Measurements from ENCODE around the gene LMNTD2.

The LMNTD2 gene

DNA sequence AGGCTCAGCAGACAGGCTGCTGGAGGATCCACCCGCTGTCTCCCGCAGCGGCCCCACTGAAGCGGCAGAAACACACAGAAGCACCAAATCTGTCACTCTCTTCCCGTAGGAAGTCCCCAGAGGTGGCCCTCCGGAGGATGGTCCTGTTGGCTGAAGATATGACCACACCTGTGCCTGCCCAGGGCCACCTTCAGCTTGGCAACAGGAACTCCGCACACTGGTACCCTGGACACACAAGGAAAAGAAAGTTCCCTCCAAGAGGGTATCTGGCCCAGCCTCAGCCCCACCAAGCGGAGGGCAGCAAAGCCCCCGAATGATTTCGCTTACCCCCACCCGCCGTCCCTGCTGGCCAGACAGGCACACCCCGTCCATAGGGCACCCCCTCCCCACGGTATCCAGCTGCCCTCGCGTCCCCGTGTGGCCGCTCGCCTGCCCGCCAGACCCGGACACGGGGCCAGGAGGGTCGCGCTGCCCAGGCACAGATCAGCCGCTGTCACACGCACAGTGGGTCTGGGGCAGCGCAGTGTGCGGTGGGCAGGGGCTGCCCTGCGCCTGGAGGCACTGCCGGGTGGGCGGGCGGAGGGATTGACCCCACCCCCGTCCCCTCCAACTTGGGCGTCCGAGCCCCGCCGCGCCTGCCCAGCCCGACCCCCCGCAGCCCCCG lies 7.2 kb upstream of the LMNTD2 start:
- no peak for DNase-seq

DNA sequence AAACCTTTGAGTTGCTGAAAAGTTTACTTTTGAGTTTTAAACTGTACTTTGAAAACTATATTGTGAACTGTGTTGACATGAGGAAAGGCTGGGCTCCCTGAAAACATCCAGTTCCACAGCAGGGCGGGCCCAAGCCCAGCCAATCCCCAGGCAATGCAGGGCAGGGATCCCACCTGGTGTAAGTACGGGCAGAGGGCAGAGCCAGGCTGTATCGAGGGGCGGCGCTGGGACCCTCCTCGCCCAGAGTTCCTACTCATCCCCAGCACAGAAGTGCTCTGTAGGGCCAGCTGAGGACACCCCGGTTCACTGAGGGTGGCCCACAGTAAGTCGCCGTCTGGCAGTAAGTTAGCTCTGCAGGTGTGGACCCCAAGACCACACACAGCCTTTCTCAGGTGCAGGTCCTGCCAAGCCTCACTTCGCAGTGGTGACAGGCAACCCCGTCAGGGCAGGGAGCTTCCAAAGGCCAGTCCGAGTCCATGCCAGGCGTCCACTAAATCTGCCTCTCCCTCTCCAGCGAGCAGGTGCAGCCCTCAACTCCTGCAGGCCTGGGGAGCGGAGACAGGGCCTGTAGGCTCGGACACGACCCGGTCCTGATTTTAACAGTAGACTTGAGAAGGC lies 6.6 kb upstream of the LMNTD2 start:
- DNase-seq = no peak

DNA sequence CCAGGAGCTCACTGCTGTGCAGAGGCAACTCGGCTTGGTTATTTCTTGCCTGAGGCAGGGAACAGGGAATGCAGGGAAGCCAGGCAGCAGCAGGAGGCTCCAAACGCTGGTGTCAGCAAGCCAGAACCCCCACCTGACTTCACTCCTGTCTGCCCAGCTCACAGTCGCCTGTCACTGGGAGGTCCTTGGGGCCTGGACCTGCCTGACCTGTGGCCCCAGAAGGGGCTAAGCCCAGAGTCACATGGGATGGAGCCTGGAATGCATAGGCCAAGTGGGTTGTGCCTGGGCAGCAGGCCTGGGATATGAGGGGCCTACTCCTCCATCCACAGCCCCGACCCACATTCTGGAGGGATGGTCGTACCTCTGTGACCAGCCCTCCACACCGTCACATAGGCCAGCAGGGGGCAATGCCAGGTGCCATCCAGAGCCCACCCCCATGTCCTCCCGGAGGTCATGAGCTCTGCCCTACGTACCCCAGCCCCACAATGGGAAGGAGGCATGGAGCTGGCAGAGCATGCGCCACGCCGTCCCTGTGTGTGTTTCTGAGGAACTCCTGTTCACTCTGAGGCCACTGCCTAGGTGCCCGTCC lies 5.5 kb upstream of the LMNTD2 start:
- DNase-seq = no peak

DNA sequence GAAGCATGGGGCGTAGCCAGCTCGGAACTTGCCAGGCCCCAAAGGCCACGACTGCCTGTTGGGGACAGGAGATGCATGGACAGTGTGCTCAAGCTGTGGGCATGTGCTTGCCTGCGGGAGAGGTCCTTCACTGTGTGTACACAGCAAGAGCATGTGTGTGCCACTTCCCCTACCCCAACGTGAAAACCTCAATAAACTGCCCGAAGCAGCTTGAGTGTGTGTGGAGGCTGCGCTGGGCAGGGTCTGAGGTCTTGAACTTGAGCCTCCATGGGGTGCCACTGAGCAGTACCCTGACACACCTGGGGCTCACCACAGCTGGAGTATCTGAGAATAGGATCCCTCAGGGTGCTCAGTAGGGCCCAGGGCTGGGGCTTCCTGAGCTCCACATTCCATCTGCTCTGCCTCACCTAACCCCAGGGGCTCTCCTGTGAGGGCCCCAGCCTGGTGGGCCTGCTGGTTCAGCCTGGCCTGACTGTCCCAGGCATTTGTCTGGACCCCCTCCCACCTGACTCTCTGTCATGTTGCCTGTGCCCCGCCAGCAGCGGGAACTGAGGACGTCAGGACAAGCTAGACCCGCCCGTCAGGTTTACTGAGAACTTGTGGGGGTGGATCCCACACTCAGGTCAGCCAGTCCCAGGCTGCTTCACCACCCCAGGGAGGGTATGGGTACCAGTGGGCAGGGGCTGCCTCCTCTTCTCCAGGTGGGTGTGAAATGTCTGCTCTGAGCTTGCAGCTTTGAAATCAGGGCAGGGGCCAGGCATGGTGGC lies 3.5 kb upstream of the LMNTD2 start:
- no peak for DNase-seq

DNA sequence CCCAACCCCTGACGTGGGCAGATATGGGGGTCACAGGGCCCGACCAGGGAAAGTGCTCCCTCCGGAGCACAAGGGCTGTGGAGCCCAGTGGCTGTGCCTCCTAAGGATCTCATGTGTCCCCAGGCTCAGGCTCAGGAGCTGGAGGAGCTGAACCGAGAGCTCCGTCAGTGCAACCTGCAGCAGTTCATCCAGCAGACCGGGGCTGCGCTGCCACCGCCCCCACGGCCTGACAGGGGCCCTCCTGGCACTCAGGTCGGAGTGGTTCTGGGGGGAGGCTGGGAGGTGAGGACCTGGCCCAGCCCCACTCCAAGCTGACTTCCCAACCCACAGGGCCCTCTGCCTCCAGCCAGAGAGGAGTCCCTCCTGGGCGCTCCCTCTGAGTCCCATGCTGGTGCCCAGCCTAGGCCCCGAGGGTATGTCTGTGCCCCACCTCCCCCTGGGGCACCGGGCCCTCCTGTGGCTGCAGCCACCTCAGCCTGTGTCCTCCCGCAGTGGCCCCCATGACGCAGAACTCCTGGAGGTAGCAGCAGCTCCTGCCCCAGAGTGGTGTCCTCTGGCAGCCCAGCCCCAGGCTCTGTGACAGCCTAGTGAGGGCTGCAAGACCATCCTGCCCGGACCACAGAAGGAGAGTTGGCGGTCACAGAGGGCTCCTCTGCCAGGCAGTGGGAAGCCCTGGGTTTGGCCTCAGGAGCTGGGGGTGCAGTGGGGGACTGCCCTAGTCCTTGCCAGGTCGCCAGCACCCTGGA lies 2.7 kb upstream of the LMNTD2 start:
- DNase-seq = no peak

DNA sequence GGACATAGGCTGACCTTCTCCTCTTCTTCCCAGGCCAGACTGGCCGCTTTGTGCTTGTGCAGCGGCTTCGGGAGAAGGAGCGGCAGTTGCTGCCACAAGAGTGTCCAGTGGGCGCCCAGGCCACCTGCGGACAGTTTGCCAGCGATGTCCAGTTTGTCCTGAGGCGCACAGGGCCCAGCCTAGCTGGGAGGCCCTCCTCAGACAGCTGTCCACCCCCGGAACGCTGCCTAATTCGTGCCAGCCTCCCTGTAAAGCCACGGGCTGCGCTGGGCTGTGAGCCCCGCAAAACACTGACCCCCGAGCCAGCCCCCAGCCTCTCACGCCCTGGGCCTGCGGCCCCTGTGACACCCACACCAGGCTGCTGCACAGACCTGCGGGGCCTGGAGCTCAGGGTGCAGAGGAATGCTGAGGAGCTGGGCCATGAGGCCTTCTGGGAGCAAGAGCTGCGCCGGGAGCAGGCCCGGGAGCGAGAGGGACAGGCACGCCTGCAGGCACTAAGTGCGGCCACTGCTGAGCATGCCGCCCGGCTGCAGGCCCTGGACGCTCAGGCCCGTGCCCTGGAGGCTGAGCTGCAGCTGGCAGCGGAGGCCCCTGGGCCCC lies 1.6 kb upstream of the LMNTD2 start:
- DNase-seq = no peak

DNA sequence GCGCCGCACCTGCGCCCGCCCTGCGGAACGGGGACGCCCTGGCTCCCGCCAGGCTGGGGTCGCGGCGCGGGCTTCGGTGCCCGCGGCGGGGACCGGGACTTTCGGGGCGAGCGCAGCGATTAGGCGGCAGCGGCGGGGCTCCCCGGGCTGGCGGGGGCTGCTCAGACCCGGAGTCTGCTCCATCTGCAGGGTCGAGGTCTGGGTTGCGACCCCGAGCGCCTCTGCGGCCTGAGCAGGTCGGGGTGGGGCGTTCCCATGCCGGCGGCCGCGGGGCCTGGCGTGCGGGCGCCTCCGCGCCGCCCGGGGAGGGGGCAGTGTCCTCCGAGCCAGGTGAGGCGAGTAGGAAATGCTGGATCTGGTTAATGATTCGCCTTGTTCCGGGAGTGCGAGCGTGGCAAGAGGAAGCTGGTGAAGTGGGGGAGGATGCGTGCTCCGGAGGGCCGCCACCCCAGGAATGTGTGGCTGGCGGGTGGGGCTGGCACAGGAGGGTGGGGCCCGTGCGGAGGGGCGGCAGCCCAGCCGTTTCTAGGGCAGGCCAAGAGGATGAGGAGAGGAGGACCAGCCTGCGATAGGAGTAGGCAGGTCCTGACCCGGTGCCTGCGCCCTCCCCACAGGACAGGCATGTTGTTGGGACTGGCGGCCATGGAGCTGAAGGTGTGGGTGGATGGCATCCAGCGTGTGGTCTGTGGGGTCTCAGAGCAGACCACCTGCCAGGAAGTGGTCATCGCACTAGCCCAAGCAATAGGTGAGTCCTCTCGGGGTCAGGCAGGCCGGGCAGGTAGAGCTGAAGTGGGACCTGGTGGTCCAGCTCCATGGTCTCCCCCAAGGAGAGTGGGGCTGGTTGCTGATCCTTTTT lies 838 bp upstream of the LMNTD2 start:
- peak in 1 of 2 experiments; percentile 25 for DNase-seq

DNA sequence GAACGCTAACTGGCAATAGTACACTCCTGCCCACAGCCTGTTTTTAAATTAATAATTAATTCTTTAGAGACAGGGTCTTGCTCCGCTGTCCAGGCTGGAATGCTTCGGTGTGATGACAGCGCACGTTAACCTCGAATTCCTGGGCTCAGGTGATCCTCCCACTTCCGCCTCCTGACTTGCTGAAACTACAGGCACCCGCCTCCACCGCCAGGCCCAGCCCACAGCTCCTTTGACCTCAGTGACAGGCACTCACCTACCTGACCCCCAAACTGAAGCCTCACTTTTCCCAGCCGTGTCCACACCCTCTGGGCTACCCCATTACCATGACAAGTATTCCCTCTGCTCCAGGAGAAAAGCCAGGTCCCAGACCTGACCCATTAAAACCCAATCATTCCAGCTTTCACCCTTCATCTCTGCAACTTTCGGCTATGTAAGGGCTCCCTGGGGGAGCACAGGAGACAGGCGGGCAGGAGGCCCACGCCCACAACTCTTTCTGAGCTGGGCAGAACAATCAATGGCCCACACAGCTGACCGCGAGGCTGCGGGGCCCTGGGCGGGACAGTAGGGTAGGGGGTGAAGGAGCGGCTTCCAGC lies 730 bp downstream of the LMNTD2 start:
- DNase-seq = no peak

DNA sequence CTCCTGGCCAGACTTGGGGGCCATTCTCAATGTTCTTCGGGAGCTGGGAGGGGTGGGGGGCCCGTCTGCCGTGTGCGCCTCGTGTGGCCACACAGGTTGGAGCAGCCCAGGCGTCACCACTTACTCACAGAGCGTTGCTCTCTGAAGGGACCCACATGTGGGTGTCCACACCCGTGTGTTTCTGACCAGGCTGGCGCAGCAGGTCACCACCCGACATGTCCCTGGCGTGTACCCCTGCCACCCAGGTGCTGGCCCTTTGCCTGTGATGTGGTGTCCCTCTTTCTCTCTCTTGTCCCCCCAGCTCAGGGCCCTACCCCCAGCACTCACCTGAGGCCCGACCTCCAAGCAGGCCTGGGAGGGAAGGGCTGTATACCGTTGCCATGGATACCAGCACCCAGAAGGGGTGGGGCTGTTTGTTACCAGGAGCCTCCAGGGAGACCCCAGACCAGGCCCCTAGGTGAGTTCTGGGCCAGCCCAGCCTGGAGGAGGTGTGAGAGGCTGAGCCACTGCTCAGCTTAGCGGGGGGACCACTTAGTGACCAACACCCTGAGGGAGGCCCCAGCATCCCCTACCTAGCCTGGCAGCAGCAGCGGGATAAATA lies 1.4 kb downstream of the LMNTD2 start:
- DNase-seq = no peak

DNA sequence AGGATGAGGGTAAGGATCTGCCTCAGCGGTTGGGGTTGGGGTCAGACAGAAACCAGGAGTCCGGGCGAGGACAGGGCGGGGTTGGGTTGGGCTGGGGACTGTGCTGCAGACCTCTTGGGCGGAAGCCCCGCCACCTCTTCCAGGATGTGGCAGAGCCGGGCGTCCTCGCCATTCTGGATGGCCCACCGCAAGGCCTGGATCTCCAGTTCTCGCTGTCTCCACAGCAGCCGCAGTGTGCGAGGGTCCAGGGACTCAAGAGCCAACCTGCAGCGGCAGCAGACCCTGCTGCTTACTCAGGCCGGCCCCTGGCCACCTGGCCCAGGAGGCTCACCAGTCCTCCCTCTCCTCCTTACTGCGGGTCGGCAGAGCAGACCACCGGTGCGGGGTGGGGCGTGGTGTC lies 2.0 kb downstream of the LMNTD2 start:
- DNase-seq = no peak

DNA sequence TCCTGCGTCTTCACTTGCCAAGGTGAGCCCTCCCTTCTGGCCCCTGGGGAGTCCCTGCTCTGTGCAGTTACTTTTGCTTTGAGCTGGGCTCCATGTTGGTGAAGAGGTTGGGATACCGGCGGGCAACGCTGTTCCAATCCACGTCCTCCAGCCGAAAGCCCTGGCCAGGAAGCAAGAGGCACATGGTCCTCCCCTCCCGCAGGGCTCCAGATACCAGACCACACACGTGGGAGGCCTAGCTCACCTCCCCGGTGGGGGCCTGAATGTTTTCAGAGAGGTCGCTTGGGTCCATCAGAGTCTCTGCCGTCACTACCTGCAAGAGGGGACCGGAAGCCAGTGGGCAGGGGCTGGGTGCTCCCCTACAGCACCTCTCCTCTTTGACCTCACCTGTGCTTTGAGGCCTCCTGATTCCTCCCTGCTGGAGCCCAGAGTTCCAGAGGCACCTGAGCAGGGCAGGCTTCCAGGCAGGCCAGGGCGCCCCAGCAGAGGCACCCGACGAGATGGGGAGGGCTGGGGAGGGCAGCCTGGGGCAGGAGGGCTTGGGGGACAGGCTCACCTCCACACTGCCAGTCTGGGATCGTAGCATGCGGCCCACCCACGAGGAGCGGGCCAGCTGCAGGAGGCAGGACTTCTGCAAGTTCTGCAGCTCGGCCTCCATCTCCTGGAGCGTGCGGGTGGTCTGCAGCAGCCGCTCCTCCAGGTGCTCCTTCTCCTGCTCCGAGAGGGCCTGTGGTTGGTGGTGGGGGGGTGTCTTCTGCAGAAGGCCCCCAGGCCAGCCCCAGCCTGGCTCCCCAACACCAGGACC lies 3.0 kb downstream of the LMNTD2 start:
- no peak for DNase-seq

DNA sequence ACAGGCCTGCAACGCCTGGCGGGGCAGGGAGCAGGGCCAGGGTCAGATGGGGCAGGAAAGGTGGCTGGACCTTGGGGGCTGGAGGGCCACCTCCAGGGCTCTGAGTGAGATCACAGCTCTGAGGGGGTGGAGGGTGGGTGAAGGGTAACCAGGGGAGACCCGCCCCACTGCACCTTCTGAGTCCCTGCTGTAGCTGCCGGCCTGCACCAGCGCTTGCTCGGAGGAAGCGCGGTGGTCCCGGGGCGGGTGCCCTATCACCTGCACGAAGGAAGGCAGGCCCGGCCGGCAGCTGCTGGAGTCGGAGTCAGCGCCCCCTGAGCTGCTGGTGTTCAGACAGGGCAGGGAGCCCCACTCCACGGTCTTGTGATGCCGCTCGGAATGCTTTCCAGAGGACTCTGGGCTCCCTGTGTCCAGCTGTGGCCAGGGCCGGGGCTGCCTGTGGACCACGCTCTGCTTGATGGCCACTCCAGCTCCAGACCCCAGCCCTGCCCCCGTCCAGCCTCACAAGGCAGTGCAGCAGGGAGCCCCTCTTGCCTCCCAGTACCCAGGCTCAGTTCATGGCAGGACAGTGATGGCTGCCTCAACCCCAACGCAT lies 3.8 kb downstream of the LMNTD2 start:
- no peak for DNase-seq

DNA sequence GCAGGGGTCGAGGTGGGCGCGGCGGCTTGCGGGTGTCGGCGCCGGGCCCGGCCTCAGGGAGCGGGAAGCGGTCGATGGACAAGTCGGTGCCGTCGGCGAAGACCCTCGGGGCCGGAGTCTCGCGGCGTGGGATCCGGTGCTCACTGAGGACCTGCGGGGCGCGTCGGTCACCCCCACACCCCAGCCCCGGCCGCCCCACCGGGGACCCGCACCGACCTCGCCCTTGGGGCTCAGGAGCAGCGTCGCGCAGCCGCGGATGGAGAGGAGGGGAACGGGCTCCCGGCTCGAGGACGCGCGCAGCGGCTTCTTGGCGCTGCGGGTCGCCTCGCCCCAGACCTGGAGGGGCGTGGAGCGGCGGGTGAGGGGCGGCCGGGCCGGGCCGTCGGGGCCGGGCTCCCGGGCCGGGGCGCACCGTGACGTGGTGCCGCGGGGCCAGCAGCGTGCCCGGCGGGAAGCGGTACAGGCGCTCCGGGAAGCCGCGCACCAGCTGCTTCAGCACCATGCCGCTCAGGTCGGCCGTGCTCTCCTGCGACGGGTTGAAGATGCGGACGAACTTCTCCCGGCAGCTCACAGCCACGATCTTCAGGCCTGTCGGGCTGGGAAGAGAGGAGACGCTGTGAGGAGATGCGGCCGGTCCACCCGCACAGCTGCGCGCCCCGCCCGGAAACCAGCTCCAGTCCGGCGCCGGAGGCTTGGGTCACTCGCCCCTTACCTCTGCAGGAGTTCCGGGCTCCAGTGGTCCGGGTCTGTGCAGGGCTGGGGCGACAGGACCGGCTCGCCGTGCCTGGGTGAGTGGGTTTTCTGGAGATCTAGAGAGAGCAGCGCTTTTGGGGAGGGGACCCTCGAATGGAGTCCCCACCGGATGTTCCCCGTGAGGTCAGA lies 4.5 kb downstream of the LMNTD2 start:
- DNase-seq = peak in 1 of 2 experiments; percentile 43

DNA sequence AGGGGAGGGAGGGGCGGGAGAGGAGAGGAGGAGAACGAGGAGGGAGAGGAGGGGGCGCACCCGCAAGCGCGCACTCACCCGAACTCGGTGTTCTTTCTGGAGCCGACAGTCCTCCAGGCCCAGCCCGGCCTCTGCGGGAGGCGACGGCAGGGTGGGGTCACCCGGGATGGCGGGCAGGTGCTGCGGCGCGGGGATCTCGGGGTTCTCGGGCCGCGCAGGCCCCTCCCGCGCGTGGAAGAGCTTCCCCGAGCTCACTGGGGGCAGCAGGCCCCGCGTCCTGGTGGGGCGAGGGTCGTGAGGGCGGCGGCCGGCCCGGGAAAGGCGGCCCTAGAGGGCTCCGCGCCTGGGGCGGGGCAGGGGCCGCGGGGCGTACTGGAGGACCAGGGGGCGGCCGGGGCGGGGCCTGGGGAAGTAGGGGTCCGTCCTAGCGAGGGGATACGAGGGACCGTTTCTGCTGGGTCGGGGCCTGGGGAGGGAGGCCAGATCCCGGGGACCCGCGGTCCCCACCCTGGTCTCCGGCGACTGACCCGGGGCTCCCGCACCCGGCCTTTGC lies 5.2 kb downstream of the LMNTD2 start:
- DNase-seq = no peak

DNA sequence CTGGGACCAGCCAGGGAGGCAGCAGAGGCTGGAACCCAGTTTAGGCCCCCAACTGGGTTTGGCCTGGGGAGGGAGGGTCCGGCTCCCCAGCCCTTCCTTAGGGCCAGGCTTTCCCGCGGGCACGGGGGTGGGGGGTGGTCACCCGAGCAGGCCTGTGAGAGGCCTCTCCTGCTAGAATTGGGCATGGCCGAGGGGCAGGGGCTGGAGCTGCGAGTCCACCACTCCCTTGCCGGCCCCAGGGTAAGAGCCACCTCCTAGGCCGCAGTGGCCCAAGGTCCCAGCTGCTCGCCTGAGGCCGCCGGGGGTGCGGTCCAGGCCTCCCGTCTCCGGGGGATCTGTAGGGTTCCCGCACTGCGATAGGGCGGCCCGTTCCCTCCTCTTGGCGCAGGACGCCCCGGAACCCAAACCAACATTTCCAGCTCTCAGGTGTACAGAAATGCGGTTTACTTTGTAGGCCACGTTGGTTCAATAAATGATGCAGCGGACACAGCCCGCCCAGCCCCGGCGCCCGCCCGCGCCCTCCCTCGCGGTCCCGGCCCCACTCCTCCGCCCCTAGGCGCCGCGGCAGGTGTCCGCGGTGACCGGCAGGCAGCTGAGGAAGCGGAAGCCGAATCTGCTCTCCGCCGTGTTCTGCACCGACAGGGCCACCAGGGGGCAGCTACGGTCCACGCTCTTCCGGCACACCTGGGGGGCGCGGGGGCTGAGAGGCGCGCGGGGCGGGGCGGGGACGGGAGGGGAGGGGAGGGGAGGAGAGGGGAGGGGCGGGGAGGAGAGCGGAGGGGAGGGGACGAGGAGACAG lies 5.9 kb downstream of the LMNTD2 start:
- peak; percentile 92 to 93 for DNase-seq

DNA sequence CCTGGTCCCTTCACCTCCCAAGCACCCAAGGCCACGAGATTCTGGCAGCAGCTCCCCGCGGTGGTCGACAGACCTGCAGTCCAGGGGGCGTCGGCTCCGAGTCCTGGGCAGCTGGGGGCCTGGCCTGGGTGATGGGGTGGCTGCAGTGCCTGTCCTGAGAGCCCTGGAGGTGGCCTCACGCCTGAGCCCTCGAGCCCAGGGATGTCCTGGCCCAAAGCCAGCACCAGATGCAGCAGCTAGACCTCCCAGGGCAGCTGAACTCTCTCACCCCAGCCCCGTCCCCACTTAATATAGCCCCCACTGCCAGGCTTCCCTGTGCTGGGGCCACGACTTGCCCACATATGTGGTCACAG lies 6.6 kb downstream of the LMNTD2 start:
- no peak for DNase-seq
